Measurements from ENCODE around the gene TRIM33. TPM values are rescaled to one million over a fixed set of nuclear protein-coding genes. Genes with fewer than 3 reads are reported as not detected.

The TRIM33 gene
- total RNA-seq, 1 donor from 2014 or later: 31.8 TPM

- Histone ChIP-seq H3K27me3 (ENCODE audit: insufficient read depth, low read length) (no peaks in the 10 kb centered on the region), H3K27ac (ENCODE audit: low read depth, low read length) (peak overlapping the region; percentile 81), H3K4me2 (ENCODE audit: low read length) (peak overlapping the region; percentile 98), H2AFZ (ENCODE audit: low read depth, low read length) (peak overlapping the region; percentile 50), H3K36me3 (ENCODE audit: insufficient read depth, low read length) (peaks cover 2% of the 10 kb centered on the region), H3K9me3 (ENCODE audit: insufficient read depth, low read depth, low read length) (no peaks in the 10 kb centered on the region), H4K20me1 (ENCODE audit: insufficient read depth, low read length) (peaks cover 58% of the 10 kb centered on the region), H3K79me2 (ENCODE audit: insufficient read depth, low read length) (peaks cover 60% of the 10 kb centered on the region), H3K4me3 (ENCODE audit: insufficient read depth, low read depth, low read length) (peak overlapping the region; percentile 90), H3K4me1 (ENCODE audit: insufficient read depth, low read length) (peaks cover 14% of the 10 kb centered on the region), H3K9ac (ENCODE audit: low read length) (peak overlapping the region; percentile 93)
- no peaks in the 10 kb centered on the region for H3K9me3 Mint-ChIP-seq (ENCODE audit: unreplicated experiment)
- no peaks in the 10 kb centered on the region for H3K27me3 Mint-ChIP-seq (ENCODE audit: low read depth, unreplicated experiment)
- DNase-seq (ENCODE audit: low read depth) (peak; percentile 2), FAIRE-seq (no peak)
- H3K36me3 Mint-ChIP-seq (ENCODE audit: low read depth, unreplicated experiment): peaks cover 2% of the 10 kb centered on the region
- peak overlapping the region; percentile 79 for H3K27ac Mint-ChIP-seq (ENCODE audit: unreplicated experiment)
- no peak for TF ChIP-seq EZH2 (IDR thresholded peaks at IDR 0.05; ENCODE audit: insufficient read depth, low read length)
- TF ChIP-seq, protein P1, sequence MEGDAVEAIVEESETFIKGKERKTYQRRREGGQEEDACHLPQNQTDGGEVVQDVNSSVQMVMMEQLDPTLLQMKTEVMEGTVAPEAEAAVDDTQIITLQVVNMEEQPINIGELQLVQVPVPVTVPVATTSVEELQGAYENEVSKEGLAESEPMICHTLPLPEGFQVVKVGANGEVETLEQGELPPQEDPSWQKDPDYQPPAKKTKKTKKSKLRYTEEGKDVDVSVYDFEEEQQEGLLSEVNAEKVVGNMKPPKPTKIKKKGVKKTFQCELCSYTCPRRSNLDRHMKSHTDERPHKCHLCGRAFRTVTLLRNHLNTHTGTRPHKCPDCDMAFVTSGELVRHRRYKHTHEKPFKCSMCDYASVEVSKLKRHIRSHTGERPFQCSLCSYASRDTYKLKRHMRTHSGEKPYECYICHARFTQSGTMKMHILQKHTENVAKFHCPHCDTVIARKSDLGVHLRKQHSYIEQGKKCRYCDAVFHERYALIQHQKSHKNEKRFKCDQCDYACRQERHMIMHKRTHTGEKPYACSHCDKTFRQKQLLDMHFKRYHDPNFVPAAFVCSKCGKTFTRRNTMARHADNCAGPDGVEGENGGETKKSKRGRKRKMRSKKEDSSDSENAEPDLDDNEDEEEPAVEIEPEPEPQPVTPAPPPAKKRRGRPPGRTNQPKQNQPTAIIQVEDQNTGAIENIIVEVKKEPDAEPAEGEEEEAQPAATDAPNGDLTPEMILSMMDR (IDR thresholded peaks at IDR 0.05; ENCODE audit: insufficient read depth, low read depth, low read length): no peak
- peak overlapping the region; percentile 96 for H3K4me3 Mint-ChIP-seq (ENCODE audit: unreplicated experiment)
- peaks cover 18% of the 10 kb centered on the region for H3K4me1 Mint-ChIP-seq (ENCODE audit: low read depth, unreplicated experiment)
Measured at GRCh38 chr1:114509596-114510273, 1.3 kb downstream of the TRIM33 start.

DNA sequence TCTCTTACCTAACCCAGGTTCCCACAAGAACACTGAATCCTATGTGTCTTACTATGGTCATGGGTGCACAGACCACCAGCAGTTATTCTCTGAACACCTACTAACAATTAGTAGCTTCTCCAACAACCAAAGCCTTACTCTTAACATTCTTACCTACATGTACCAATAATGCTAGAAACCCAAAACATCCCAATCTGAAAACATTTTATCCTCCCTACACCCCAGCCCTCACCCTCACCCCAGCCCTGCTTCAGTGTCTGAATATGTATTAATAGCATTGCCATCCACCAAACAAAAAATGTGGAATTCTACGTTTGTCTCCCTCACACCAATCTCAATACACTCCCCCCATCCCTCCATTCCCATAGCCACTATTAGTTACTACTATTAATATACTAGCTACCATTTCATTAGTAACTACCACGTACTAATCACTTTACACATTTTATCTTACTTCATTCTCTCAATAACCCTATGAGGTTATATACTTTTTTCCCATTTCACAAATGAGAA is 2.6 kb downstream of the TRIM33 start:
- H3K36me3 ChIP-seq (ENCODE audit: insufficient read depth, low read length): peaks cover 2% of the 10 kb centered on the region
- H3K9me3 Mint-ChIP-seq (ENCODE audit: unreplicated experiment): no peaks in the 10 kb centered on the region
- H3K4me1 ChIP-seq (ENCODE audit: insufficient read depth, low read length): peaks cover 14% of the 10 kb centered on the region
- TF ChIP-seq, protein P1 (IDR thresholded peaks at IDR 0.05; ENCODE audit: insufficient read depth, low read depth, low read length): no peak
- TF ChIP-seq EZH2 (IDR thresholded peaks at IDR 0.05; ENCODE audit: insufficient read depth, low read length): no peak
- H3K27ac Mint-ChIP-seq (ENCODE audit: unreplicated experiment): no peak overlapping the region
- H3K4me1 Mint-ChIP-seq (ENCODE audit: low read depth, unreplicated experiment): peaks cover 18% of the 10 kb centered on the region
- no peaks in the 10 kb centered on the region for H3K9me3 ChIP-seq (ENCODE audit: insufficient read depth, low read depth, low read length)
- peak overlapping the region; percentile 96 for H3K4me3 Mint-ChIP-seq (ENCODE audit: unreplicated experiment)
- FAIRE-seq (no peak), DNase-seq (ENCODE audit: low read depth) (no peak)
- H3K36me3 Mint-ChIP-seq (ENCODE audit: low read depth, unreplicated experiment): peaks cover 3% of the 10 kb centered on the region
- peaks cover 69% of the 10 kb centered on the region for H4K20me1 ChIP-seq (ENCODE audit: insufficient read depth, low read length)
- no peak overlapping the region for H2AFZ ChIP-seq (ENCODE audit: low read depth, low read length)
- H3K9ac ChIP-seq (ENCODE audit: low read length): no peak overlapping the region
- peak overlapping the region; percentile 98 for H3K4me2 ChIP-seq (ENCODE audit: low read length)
- H3K27me3 ChIP-seq (ENCODE audit: insufficient read depth, low read length): no peaks in the 10 kb centered on the region
- H3K79me2 ChIP-seq (ENCODE audit: insufficient read depth, low read length): peaks cover 73% of the 10 kb centered on the region
- H3K27me3 Mint-ChIP-seq (ENCODE audit: low read depth, unreplicated experiment): no peaks in the 10 kb centered on the region
- H3K4me3 ChIP-seq (ENCODE audit: insufficient read depth, low read depth, low read length): no peak overlapping the region
- no peak overlapping the region for H3K27ac ChIP-seq (ENCODE audit: low read depth, low read length)

GRCh38 chr1:114507513-114507912 is 3.5 kb downstream of the TRIM33 start:
- H3K4me1 ChIP-seq (ENCODE audit: insufficient read depth, low read length): peaks cover 14% of the 10 kb centered on the region
- no peaks in the 10 kb centered on the region for H3K9me3 ChIP-seq (ENCODE audit: insufficient read depth, low read depth, low read length)
- no peaks in the 10 kb centered on the region for H3K9me3 Mint-ChIP-seq (ENCODE audit: unreplicated experiment)
- no peaks in the 10 kb centered on the region for H3K27me3 ChIP-seq (ENCODE audit: insufficient read depth, low read length)
- H3K36me3 Mint-ChIP-seq (ENCODE audit: low read depth, unreplicated experiment): peaks cover 3% of the 10 kb centered on the region
- peaks cover 18% of the 10 kb centered on the region for H3K4me1 Mint-ChIP-seq (ENCODE audit: low read depth, unreplicated experiment)
- no peak for DNase-seq (ENCODE audit: low read depth)
- H2AFZ ChIP-seq (ENCODE audit: low read depth, low read length): no peak overlapping the region
- H3K4me2 ChIP-seq (ENCODE audit: low read length): no peak overlapping the region
- no peak for TF ChIP-seq EZH2 (IDR thresholded peaks at IDR 0.05; ENCODE audit: insufficient read depth, low read length)
- TF ChIP-seq, protein P1 (IDR thresholded peaks at IDR 0.05; ENCODE audit: insufficient read depth, low read depth, low read length): no peak
- FAIRE-seq: no peak
- H4K20me1 ChIP-seq (ENCODE audit: insufficient read depth, low read length): peaks cover 71% of the 10 kb centered on the region
- no peak overlapping the region for H3K27ac ChIP-seq (ENCODE audit: low read depth, low read length)
- H3K36me3 ChIP-seq (ENCODE audit: insufficient read depth, low read length): peaks cover 2% of the 10 kb centered on the region
- H3K79me2 ChIP-seq (ENCODE audit: insufficient read depth, low read length): peaks cover 82% of the 10 kb centered on the region
- H3K4me3 ChIP-seq (ENCODE audit: insufficient read depth, low read depth, low read length): no peak overlapping the region
- no peaks in the 10 kb centered on the region for H3K27me3 Mint-ChIP-seq (ENCODE audit: low read depth, unreplicated experiment)
- H3K9ac ChIP-seq (ENCODE audit: low read length): no peak overlapping the region
- peak overlapping the region; percentile 51 for H3K4me3 Mint-ChIP-seq (ENCODE audit: unreplicated experiment)
- no peak overlapping the region for H3K27ac Mint-ChIP-seq (ENCODE audit: unreplicated experiment)
